IPS-20b (cell line): ENCODE results near the gene TNNI3K.

Experiments used
- H3K27ac ChIP-seq: one replicate; pipeline ENCODE4 v1.5.1; 2013; ENCODE audit warnings: low read length
- H3K27me3 ChIP-seq: 2 replicates; pipeline ENCODE4 v1.6.1; 2013; ENCODE audit warnings: mild to moderate bottlenecking, low read length, inconsistent platforms; ENCODE audit not compliant: insufficient read depth
- H3K36me3 ChIP-seq: 2 replicates; pipeline ENCODE4 v1.6.1; 2013; ENCODE audit warnings: low read depth, mild to moderate bottlenecking, inconsistent platforms, low read length, moderate library complexity; ENCODE audit not compliant: insufficient read depth
- H3K4me1 ChIP-seq: 2 replicates; pipeline ENCODE4 v1.6.1; 2013; ENCODE audit warnings: mild to moderate bottlenecking, control low read depth, inconsistent platforms, low read length, moderate library complexity; ENCODE audit not compliant: insufficient read depth
- H3K4me3 ChIP-seq: 2 replicates; pipeline ENCODE4 v1.5.1; 2013; ENCODE audit warnings: mild to moderate bottlenecking, low read length, inconsistent platforms
- H3K9ac ChIP-seq: 2 replicates; pipeline ENCODE4 v1.6.1; 2013; ENCODE audit warnings: low read depth, mild to moderate bottlenecking, inconsistent platforms, low read length, moderate library complexity
- H3K9me3 ChIP-seq: 2 replicates; pipeline ENCODE4 v1.6.1; 2013; ENCODE audit warnings: mild to moderate bottlenecking, low read depth, low read length, inconsistent platforms; ENCODE audit not compliant: insufficient read depth

The TNNI3K gene

DNA sequence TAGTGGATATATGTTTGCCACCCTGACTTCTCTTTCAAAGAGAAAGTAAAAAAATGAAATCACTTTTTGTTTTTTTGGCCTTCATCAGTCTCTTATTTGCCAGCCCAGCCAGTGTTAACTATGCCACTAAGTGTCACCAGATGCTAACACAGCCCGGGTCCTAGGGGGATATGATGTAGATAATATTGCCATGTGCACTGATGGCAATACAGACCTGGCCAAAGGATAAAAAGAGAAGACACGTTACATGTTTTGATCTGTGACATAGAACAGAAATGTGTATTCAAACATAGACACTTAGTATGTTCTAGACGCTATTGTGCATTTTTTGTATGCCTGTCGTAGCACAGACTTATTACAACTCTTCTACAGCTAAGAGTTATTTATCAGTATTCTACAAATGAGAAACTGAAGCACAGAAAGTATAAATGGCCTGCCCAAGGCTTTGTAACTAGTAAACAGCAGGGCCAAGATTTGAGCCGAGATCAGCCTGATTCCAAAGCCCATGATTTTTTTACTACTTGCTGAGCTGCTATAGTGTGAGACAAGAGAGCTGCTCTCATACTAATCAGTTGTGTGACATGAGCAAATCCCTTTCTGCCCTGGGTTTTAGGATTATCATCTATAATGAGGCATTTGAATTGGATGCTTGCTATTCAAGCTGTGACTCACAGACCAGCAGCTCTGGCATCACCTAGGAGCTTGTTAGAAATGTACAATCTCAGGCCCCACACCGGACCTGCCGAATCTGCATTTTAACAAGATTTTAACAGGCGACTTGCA lies 270.9 kb downstream of the TNNI3K start:
- no peaks in the 10 kb centered on the region for H3K36me3 ChIP-seq
- H3K9ac ChIP-seq = peak overlapping the region; percentile 2; the same call in 1 of the 2 replicates
- peaks cover 23% of the 10 kb centered on the region; the same call in 1 of the 2 replicates for H3K4me1 ChIP-seq
- H3K4me3 ChIP-seq = no peak overlapping the region
- no peaks in the 10 kb centered on the region for H3K27me3 ChIP-seq
- H3K9me3 ChIP-seq = no peaks in the 10 kb centered on the region
- no peak overlapping the region for H3K27ac ChIP-seq

DNA sequence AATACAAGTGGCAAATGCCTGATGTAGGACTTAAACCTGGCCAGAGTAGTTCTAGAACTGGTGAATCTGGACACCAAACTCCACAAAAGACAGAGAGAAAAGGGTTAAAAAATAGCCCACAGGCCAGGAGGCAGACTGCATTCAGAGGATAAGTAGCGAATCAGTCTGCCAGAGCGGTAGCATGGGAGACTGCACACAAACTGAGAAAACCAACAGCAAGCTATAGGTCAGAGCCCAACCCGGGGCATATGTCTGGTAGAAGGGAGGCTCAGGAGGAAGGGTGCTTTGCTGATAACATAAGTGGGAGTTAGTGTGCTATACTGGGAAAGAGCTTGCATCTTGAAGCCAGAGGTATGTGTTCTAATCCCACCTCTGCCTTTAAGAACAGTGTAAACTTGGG lies 273.3 kb downstream of the TNNI3K start:
- no peak overlapping the region for H3K4me3 ChIP-seq
- no peak overlapping the region for H3K9ac ChIP-seq
- no peaks in the 10 kb centered on the region for H3K36me3 ChIP-seq
- H3K27ac ChIP-seq = no peak overlapping the region
- peaks cover 23% of the 10 kb centered on the region; the same call in 1 of the 2 replicates for H3K4me1 ChIP-seq
- H3K9me3 ChIP-seq = no peaks in the 10 kb centered on the region
- no peaks in the 10 kb centered on the region for H3K27me3 ChIP-seq

DNA sequence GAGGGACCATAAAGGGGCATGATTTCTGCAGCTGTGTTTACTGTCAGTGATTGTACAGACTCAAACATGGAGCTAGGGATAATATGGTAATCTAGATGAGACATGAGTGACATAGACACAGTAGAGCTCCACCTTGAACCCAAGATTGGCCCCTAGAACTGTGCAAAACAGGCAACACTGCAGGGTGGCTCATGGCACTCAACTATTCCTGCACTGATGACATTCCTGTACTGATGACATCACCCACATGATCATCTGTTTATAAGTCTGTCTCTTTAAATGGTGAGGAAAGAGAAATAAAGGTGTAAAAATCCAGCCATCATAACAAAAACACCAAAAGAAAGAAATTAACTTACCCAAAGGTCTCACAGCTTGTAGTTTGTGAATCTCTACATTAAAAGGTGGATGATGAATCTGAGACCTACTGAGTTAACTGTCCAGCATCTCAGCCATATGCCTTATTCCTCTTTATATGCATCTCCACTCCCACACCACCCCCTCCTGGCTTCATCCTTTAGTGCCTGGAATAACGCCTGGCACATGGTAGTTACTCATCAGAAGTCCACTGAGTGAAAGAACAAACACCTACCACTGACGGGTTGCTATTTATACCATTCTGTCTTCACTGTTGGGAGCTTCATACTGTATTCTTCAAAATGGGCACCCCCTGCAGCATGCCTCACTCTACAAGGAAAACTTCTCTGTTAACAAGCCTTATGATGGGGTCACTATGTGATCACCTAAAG lies 277.2 kb downstream of the TNNI3K start, which contains the start of gene LRRC53:
TSS of gene LRRC53 (minus strand) at position 442 of the 746 bp plus-strand sequence. CDS start 29,262 bp downstream, outside the sequence.
- no peaks in the 10 kb centered on the region for H3K27me3 ChIP-seq
- H3K4me3 ChIP-seq = no peak within 1 kb of the TSS
- H3K4me1 ChIP-seq = no peaks in the 10 kb centered on the region; the same call in 1 of the 2 replicates
- no peak within 1 kb of the TSS for H3K9ac ChIP-seq
- H3K36me3 ChIP-seq = no peaks in the 10 kb centered on the region
- H3K27ac ChIP-seq = no peak within 1 kb of the TSS
- no peaks in the 10 kb centered on the region for H3K9me3 ChIP-seq

DNA sequence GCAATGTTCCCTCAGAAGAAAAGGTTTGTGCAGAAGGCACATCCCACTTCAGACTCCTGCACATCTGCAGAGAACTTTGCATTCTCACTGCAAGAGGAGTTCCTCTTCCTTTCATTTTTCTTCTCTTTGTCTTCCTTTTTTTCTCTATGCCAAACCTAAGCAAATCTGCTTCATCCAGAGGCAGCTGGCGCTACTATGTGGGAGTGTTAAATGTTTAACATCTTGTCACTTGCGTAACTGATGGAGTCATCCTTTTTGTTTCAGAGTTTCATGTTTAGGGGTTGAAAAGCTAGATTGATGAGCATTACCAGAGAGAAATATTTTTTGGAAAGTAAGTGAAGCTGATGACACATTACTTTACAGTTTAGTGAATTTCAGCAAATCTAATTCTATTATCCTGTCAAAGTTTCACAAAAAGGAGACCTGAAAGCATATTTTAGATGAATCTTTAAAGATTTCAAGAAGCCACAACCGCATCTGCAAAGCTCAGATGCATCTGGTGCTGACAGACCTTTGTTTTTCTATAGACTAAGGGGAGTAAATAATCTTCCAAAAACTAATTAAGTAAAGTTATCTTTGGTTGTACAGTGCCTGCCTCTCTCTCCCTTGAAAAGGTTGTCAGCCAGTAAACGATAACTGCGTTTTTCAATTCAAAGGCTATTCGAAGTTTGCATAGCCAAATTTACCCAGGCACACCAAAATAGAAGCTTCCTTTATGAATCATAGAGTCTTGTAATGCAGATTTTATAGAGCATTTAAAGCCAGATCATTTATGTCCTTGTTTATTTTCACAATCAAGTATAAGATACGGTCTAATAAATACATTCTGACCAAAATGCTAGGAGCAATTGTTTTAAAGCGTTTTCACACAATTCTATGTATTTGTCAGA lies 278.5 kb downstream of the TNNI3K start:
- Histone ChIP-seq H3K4me1 (no peaks in the 10 kb centered on the region; the same call in 1 of the 2 replicates), H3K27ac (no peak overlapping the region), H3K9me3 (no peaks in the 10 kb centered on the region), H3K4me3 (no peak overlapping the region), H3K36me3 (no peaks in the 10 kb centered on the region), H3K9ac (no peak overlapping the region), H3K27me3 (no peaks in the 10 kb centered on the region)

DNA sequence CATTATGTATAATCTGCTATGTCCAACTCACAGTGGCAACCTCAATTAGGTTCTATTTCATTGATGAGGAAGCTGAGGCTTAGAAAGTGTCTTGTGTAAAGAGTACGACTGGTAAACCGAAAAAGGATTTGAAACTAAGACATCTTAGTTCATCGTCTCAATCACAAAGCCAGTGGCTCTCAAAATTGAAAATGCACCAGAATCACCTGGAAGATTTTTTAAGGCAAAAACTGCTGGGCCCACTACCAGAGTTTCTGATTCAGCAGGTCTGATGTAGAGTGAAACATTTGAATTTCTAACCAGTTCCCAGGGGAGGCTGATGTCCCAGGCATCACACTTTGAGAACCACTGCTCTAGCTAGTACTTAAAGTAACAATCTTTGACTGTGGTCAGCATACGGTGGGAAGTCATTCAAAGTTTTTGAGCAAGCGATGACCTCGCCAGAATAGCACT lies 282.4 kb downstream of the TNNI3K start:
- no peak overlapping the region for H3K9ac ChIP-seq
- no peaks in the 10 kb centered on the region for H3K9me3 ChIP-seq
- H3K36me3 ChIP-seq = no peaks in the 10 kb centered on the region
- no peaks in the 10 kb centered on the region for H3K27me3 ChIP-seq
- H3K27ac ChIP-seq = no peak overlapping the region
- no peak overlapping the region for H3K4me3 ChIP-seq
- peaks cover 12% of the 10 kb centered on the region for H3K4me1 ChIP-seq

DNA sequence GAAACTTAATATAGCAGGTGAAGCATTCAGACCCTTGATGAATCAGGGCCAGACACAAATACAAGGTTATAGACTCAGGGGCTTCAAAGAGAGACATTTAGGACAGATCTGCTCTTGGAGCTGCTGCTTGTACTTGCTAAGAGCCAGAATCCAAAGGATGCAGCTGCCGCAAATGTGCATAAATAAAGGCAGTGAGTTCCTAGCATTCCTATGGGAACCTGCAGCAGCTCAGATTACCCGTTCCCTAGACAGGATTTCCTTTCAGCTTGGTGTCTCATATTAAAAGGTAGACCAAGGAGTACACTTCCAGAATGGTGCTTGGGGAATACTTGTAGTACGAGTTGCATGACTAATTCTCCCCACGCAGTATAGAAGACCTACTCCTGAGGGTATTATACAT lies 287.0 kb downstream of the TNNI3K start:
- Histone ChIP-seq H3K9me3 (no peaks in the 10 kb centered on the region), H3K9ac (peak overlapping the region; percentile 28; the same call in 1 of the 2 replicates), H3K27ac (peak overlapping the region; percentile 13), H3K4me1 (peaks cover 43% of the 10 kb centered on the region), H3K27me3 (no peaks in the 10 kb centered on the region), H3K4me3 (peak overlapping the region; percentile 37; the same call in 1 of the 2 replicates), H3K36me3 (no peaks in the 10 kb centered on the region)

DNA sequence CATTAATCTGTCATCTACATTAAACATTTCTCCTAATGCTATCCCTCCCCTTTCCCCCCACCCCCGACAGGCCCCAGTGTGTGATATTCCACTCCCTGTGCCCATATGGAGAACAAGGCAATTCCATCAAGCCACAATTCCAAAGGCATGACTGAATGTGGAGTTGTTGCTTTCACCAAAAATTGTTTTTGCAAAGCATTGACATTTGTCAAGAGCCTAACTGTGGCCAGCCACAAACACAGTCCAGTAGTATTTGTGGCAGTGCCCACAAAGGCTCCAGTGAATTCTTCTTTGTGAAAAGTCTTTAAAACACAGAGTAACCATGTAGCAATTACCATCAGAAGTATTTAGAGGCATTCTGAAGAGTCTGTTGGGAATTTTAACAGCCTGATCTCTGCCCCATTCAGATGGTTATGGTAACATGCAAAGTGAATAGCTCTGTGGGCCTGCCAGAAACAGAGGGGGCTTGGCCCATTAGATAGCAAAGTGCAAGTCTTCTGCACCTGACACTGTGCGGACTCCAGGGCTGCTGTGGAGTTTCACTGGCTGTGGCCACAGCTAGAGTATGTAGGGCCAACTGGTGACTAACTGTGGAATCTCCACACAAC lies 288.8 kb downstream of the TNNI3K start:
- Histone ChIP-seq H3K4me3 (no peak overlapping the region), H3K27me3 (no peaks in the 10 kb centered on the region), H3K36me3 (no peaks in the 10 kb centered on the region), H3K4me1 (peaks cover 43% of the 10 kb centered on the region), H3K9ac (0 out of 2 replicates have a peak overlapping the region, but pooled peaks have one; percentile 25), H3K27ac (no peak overlapping the region), H3K9me3 (no peaks in the 10 kb centered on the region)

DNA sequence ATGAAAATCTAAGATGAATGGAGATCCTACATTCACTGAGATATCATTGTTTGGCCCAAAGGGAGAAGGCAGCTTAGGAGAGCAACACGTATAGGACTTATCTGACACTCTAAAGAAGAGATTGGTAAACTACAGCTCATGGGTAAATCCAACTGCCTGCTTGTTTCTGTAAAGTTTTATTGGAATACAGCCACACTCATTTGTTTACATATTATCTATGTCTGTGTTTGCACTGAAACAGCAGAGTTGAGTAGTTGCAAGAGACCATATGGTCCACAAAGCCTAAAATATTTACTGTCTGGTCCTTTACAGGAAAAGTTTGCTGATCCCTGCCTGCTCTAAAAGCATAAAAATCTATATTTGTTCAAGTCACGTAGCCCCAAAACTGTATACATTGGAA lies 291.5 kb downstream of the TNNI3K start:
- Histone ChIP-seq H3K9me3 (no peaks in the 10 kb centered on the region), H3K9ac (no peak overlapping the region), H3K27me3 (no peaks in the 10 kb centered on the region), H3K36me3 (no peaks in the 10 kb centered on the region), H3K4me1 (peaks cover 40% of the 10 kb centered on the region), H3K27ac (no peak overlapping the region), H3K4me3 (no peak overlapping the region)

DNA sequence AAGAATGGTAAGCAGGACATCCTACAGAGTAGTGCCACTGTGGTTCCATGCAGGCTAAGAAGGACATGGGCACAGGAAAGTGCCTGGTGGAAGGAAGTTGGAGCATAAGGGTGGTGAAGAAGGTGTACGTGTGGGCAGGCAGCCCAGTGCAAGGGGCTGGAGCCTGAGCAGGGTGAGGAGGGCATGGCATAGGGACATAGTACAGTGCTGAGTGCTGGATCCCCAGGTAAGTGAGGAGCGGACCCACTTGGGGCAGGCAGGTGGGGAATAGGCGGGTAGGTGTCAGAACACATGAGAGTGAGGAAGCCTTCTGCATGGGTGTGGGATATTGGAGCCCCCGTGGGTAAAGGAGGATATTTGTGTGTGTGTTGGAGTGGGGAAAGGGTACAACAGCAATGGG lies 292.9 kb downstream of the TNNI3K start:
- no peak overlapping the region for H3K9ac ChIP-seq
- no peak overlapping the region for H3K27ac ChIP-seq
- peaks cover 25% of the 10 kb centered on the region for H3K4me1 ChIP-seq
- H3K36me3 ChIP-seq = no peaks in the 10 kb centered on the region
- H3K4me3 ChIP-seq = no peak overlapping the region
- H3K27me3 ChIP-seq = no peaks in the 10 kb centered on the region
- no peaks in the 10 kb centered on the region for H3K9me3 ChIP-seq

DNA sequence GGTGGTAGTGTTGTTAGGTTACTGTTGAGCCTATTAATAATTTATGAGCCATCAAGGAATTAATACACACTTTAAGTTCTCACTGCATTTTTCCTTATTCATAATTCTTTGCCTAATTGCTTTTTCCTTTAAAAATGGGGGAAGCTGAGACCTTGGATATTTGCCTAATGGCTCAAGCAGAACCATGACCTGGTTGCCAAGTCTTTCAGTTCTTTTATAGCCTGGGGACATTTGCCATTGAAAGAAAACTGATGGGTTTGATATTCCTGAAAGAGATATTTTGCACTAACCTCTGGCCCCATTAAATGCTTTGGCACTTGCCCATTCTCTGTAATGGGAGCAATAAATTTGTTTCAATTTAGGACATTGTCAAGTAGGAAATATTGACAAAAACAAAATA lies 295.7 kb downstream of the TNNI3K start:
- H3K27ac ChIP-seq = no peak overlapping the region
- no peaks in the 10 kb centered on the region for H3K27me3 ChIP-seq
- no peaks in the 10 kb centered on the region; the same call in 1 of the 2 replicates for H3K4me1 ChIP-seq
- H3K4me3 ChIP-seq = no peak overlapping the region
- no peaks in the 10 kb centered on the region for H3K36me3 ChIP-seq
- no peaks in the 10 kb centered on the region for H3K9me3 ChIP-seq
- H3K9ac ChIP-seq = no peak overlapping the region

DNA sequence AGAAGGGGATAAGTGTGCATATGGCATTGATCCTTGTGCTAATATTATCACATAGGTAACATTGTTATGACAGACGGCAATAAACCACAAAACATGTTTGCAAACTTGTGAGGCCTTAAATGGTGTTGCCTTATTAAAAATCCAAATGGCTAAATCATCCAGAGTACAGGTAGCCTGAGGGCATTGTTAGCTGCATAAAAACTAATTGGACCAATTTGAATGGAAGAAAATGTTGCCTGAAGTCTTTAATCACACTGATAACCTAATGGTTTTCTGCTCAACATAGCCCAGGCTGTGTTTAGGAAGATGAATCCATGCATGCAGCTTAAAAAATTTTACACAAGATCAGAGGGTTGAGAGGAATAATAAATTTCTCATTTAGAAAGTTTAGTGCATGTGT lies 296.6 kb downstream of the TNNI3K start:
- no peak overlapping the region for H3K9ac ChIP-seq
- no peaks in the 10 kb centered on the region for H3K9me3 ChIP-seq
- no peaks in the 10 kb centered on the region for H3K27me3 ChIP-seq
- H3K27ac ChIP-seq = no peak overlapping the region
- no peak overlapping the region for H3K4me3 ChIP-seq
- no peaks in the 10 kb centered on the region for H3K36me3 ChIP-seq
- H3K4me1 ChIP-seq = no peaks in the 10 kb centered on the region; the same call in 1 of the 2 replicates
